A549 treated with DMSO at 1 μM for 4 hours (cell line): ENCODE measurements around the gene STAG1. TPM values are rescaled to one million over a fixed set of nuclear protein-coding genes. Genes with fewer than 3 reads are reported as not detected.

Experiments
- total RNA-seq: library from RNA; stranded (reverse); fragments of 200-300 nt; extraction: Qiagen RNA extraction; gene quantifications from 5 replicates; pipeline ENCODE4 v1.2.3, GENCODE V29; 2022; ENCODE audit warnings: low read depth

STAG1 gene
- total RNA-seq: 8.7 to 12.0 TPM (median 10.5 TPM) in 5 replicates

GRCh38 chr3:136752172-136752421, at the start of gene STAG1:
STAG1 (minus strand) TSS chr3:136752378; CDS start chr3:136630898, 121,480 bp downstream.

Other genes with a start within 250 kb of the STAG1 start
- gene SLC35G2, start 66.7 kb upstream of the STAG1 start, total RNA-seq: 21.9 to 34.5 TPM (median 29.8 TPM) in 5 replicates
- gene NCK1, start 109.8 kb upstream of the STAG1 start, total RNA-seq: 24.4 to 30.8 TPM (median 27.7 TPM) in 5 replicates
- 0.77 to 1.2 TPM (median 0.84 TPM) in 5 replicates for gene IL20RB, start 205.6 kb upstream of the STAG1 start, total RNA-seq